ACHN (cell line): ENCODE data around the gene PEX5L.

ENCODE experiments used
- DNase-seq: peaks from one replicate; pipeline ENCODE4 v3.0.0-alpha.2; 2015
- in situ Hi-C: cut with HindIII; loops from 2 replicates; pipeline ENCODE4 v1.10.0; 2017; ENCODE audit warnings: low sequenced_read_pairs, low pct_ligation_motif_present, low pct_unique_long_range_greater_than_20kb

The PEX5L gene

GRCh38 chr3:179962629-179963387 lies 73.9 kb downstream of the PEX5L start:
- in situ Hi-C loops: no loop called here
- no peak for DNase-seq

- DNase-seq: no peak
- in situ Hi-C loops: no loop called here
Observed at GRCh38 chr3:179961703-179962078, 75.0 kb downstream of the PEX5L start.

GRCh38 chr3:179961071-179961702 lies 75.5 kb downstream of the PEX5L start:
- no peak for DNase-seq
- in situ Hi-C loops: no loop called here

- DNase-seq: no peak
- in situ Hi-C loops: no loop called here
Observed at GRCh38 chr3:179958759-179959158, 78.0 kb downstream of the PEX5L start.

- in situ Hi-C loops: no loop called here
- DNase-seq: no peak
Observed at GRCh38 chr3:179958143-179958542, 78.6 kb downstream of the PEX5L start.

- in situ Hi-C loops: no loop called here
Observed at GRCh38 chr3:179957264-179957845, 79.4 kb downstream of the PEX5L start.

GRCh38 chr3:179956416-179956830 lies 80.3 kb downstream of the PEX5L start:
- in situ Hi-C loops: no loop called here
- no peak for DNase-seq

More at GRCh38 chr3:179957264-179957845, 79.4 kb downstream of the PEX5L start:
- DNase-seq: no peak

- in situ Hi-C loops: no loop called here
Observed at GRCh38 chr3:179955809-179956208, 80.9 kb downstream of the PEX5L start.

GRCh38 chr3:179955286-179955685 lies 81.5 kb downstream of the PEX5L start:
- in situ Hi-C loops: no loop called here

More at GRCh38 chr3:179955809-179956208, 80.9 kb downstream of the PEX5L start:
- no peak for DNase-seq

GRCh38 chr3:179953993-179954870 lies 82.5 kb downstream of the PEX5L start:
- in situ Hi-C loops: no loop called here
- no peak for DNase-seq

More at GRCh38 chr3:179955286-179955685, 81.5 kb downstream of the PEX5L start:
- DNase-seq: no peak

GRCh38 chr3:179950840-179951239 lies 85.9 kb downstream of the PEX5L start:
- no peak for DNase-seq
- in situ Hi-C loops: no loop called here

GRCh38 chr3:179949869-179950268 lies 86.9 kb downstream of the PEX5L start:
- in situ Hi-C loops: no loop called here
- DNase-seq: no peak

- no peak for DNase-seq
Observed at GRCh38 chr3:179949412-179949811, 87.3 kb downstream of the PEX5L start.

GRCh38 chr3:179948740-179949139 lies 88.0 kb downstream of the PEX5L start:
- no peak for DNase-seq
- in situ Hi-C loops: no loop called here

More at GRCh38 chr3:179949412-179949811, 87.3 kb downstream of the PEX5L start:
- in situ Hi-C loops: no loop called here

- no peak for DNase-seq
- in situ Hi-C loops: no loop called here
Observed at GRCh38 chr3:179945569-179945968, 91.2 kb downstream of the PEX5L start.

- in situ Hi-C loops: no loop called here
- no peak for DNase-seq
Observed at GRCh38 chr3:179943117-179943880, 93.4 kb downstream of the PEX5L start.

- in situ Hi-C loops: no loop called here
- no peak for DNase-seq
Observed at GRCh38 chr3:179942553-179943075, 94.1 kb downstream of the PEX5L start.

GRCh38 chr3:179935710-179936109 lies 101.0 kb downstream of the PEX5L start:
- no peak for DNase-seq
- in situ Hi-C loops: no loop called here
